Measurements from ENCODE around the gene TAF11L4. TPM values are rescaled to one million over a fixed set of nuclear protein-coding genes. Genes with fewer than 3 reads are reported as not detected.

TAF11L4 gene
- polyA plus RNA-seq, 3 donors = not detected

Other genes with a start within 250 kb of the TAF11L4 start
- gene TAF11L2, start 23.6 kb upstream of the TAF11L4 start, polyA plus RNA-seq (ENCODE audit: insufficient read length in 3 of 3) = not detected
- not detected for gene TAF11L3, start 3.4 kb upstream of the TAF11L4 start, polyA plus RNA-seq (ENCODE audit: insufficient read length in 3 of 3)
- not detected for gene TAF11L5, start 3.4 kb downstream of the TAF11L4 start, polyA plus RNA-seq (ENCODE audit: insufficient read length in 3 of 3)
- gene TAF11L6, start 6.9 kb downstream of the TAF11L4 start, polyA plus RNA-seq (ENCODE audit: insufficient read length in 3 of 3) = not detected
- gene TAF11L7, start 64.0 kb downstream of the TAF11L4 start, polyA plus RNA-seq (ENCODE audit: insufficient read length in 3 of 3) = not detected
- not detected for gene TAF11L8, start 69.2 kb downstream of the TAF11L4 start, polyA plus RNA-seq (ENCODE audit: insufficient read length in 3 of 3)
- not detected for gene TAF11L9, start 72.6 kb downstream of the TAF11L4 start, polyA plus RNA-seq (ENCODE audit: insufficient read length in 3 of 3)
- gene TAF11L10, start 76.0 kb downstream of the TAF11L4 start, polyA plus RNA-seq (ENCODE audit: insufficient read length in 3 of 3) = not detected
- gene TAF11L11, start 82.4 kb downstream of the TAF11L4 start, polyA plus RNA-seq (ENCODE audit: insufficient read length in 3 of 3) = not detected
- not detected for gene TAF11L12, start 88.6 kb downstream of the TAF11L4 start, polyA plus RNA-seq (ENCODE audit: insufficient read length in 3 of 3)
- not detected for gene TAF11L13, start 110.3 kb downstream of the TAF11L4 start, polyA plus RNA-seq (ENCODE audit: insufficient read length in 3 of 3)
- gene TAF11L14, start 112.7 kb downstream of the TAF11L4 start, polyA plus RNA-seq (ENCODE audit: insufficient read length in 3 of 3) = not detected

Measured in renal pelvis (tissue), 3 donors.